22Rv1 (cell line): ENCODE measurements around the gene MRPL45.

Source experiments
- H3K27ac ChIP-seq: fragments of 450-650 bp; 2 replicates; pipeline ENCODE4 v1.5.1; 2017
- ZFX ChIP-seq: fragments of 450-650 bp; IDR thresholded peaks from 2 replicates; pipeline ENCODE4 v1.6.1; 2017; ENCODE audit warnings: antibody characterized with exemption, borderline replicate concordance
- TF ChIP-seq, protein P1 (sequence below): fragments of 450-650 bp; IDR thresholded peaks from 2 replicates; pipeline ENCODE4 v1.5.1; 2017; ENCODE audit warnings: mild to moderate bottlenecking

Gene MRPL45

DNA sequence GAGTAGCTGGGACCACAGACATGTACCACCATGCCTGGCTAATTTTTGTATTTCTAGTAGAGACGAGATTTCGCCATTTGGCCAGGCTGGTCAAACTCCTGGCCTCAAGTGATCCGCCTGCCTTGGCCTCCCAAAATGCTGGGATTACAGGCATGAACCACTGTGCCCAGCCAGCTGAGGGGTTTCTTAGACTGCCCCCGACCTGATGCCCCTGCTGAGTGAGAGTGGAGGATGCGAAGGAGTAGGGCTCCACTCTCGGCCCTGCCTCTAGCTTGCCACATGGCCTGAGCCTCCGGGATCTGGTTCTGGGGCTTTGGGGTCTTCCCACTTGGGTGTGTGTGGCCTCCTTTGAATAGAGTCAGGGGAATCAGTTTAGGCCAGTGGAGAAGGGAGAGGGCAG is 35.8 kb downstream of the MRPL45 start:
- H3K27ac ChIP-seq = no peak overlapping the region
- TF ChIP-seq, protein P1, sequence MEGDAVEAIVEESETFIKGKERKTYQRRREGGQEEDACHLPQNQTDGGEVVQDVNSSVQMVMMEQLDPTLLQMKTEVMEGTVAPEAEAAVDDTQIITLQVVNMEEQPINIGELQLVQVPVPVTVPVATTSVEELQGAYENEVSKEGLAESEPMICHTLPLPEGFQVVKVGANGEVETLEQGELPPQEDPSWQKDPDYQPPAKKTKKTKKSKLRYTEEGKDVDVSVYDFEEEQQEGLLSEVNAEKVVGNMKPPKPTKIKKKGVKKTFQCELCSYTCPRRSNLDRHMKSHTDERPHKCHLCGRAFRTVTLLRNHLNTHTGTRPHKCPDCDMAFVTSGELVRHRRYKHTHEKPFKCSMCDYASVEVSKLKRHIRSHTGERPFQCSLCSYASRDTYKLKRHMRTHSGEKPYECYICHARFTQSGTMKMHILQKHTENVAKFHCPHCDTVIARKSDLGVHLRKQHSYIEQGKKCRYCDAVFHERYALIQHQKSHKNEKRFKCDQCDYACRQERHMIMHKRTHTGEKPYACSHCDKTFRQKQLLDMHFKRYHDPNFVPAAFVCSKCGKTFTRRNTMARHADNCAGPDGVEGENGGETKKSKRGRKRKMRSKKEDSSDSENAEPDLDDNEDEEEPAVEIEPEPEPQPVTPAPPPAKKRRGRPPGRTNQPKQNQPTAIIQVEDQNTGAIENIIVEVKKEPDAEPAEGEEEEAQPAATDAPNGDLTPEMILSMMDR = no peak
- no peak for TF ChIP-seq ZFX

DNA sequence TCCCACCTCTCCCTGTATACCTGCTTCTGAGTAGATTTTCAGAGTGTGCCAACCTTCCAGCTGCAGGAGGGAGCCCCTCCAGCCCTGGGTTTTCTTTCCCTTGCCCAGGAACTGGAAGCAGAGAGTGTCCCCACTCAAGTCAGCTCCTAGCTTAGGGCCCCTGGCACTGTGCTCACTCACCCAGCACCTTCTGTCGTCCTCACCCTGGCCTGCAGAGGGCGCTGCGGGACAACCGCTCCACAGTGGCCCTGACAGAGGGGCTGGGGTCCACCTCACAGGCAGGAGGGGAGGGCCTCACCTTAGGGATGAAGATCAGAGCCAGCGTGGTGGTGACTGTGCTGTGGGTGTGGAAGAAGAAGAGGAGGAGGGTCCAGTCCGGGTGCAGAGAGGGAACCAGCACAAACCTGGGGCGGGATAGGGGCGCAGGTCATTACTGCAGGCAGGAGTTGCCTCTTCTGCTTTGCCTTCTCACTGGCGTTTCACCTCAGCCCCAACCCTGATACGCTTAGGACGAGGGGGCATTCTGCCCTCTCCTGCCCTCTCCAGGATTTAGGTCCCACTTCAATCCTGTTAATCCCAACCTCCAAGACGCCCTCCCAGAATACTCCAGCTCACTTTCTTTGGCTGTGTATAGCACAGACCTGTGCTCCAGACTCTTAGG is 36.8 kb downstream of the MRPL45 start:
- TF ChIP-seq, protein P1 = peak; percentile 91
- no peak for TF ChIP-seq ZFX

DNA sequence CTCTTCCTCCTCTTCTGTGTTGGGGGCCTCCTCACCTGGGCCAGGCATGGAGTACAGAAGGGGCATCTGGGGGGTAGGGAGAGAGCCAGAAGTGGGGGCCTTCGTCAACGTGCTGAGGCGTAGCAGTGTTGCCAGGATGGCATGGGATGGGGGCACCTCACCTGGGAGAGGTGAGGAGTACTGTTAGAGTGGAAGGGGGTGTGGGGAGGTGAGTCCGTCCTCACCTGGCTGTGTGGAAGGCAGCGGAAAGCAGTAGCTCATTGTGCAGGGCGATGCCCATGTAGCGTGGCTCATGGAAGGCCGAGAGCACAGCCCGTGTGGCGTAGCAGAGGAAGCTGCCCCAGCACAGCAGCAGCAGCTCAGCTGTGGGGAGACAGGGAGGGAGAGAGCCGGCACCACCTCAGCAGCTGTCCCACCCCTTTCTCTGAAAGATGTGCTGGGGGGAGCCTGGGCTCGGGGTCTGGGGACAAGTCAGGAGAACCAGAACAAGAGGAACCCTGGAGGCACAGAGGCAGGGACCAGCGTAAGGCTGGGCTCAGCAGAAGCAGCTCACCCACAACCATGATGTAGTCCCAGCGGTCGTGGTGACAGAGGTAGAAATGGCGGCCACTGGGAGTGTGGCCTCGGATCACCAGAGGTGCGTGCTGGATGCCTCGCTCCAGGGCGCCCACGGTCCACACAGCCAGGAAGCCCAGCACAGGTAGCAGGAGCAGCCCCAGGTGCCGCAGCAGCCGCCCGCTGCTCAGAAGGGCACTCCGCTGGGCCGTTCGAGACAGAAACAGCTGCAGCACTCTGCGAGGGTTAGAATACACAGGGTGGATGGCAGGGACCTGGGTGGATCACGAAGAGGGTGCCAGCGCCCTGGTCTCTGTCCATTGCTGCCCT is 37.8 kb downstream of the MRPL45 start:
- H3K27ac ChIP-seq = no peak overlapping the region
- TF ChIP-seq ZFX = no peak
- TF ChIP-seq, protein P1 = no peak

More for the DNA sequence above, 36.8 kb downstream of the MRPL45 start:
- H3K27ac ChIP-seq = no peak overlapping the region

DNA sequence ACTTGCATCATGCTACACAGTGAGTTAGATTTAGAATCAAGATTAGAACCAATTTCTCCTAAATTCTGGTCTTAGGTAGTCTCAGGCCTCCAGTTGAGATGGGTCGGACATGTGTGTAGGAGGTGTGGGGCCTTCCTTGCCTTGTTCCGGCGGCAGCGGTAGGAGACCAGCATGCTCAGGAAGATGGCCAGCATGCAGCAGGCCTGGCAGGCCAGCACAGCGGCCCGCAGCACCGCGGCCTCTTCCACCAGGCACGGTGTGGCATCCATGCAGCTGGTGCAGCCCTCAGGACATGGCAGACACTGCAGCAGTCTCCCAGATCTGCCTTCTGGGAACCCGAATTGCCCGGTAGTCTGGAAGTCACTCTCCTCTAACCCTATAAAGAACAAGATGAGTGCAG is 39.9 kb downstream of the MRPL45 start:
- TF ChIP-seq ZFX = no peak
- H3K27ac ChIP-seq = no peak overlapping the region

DNA sequence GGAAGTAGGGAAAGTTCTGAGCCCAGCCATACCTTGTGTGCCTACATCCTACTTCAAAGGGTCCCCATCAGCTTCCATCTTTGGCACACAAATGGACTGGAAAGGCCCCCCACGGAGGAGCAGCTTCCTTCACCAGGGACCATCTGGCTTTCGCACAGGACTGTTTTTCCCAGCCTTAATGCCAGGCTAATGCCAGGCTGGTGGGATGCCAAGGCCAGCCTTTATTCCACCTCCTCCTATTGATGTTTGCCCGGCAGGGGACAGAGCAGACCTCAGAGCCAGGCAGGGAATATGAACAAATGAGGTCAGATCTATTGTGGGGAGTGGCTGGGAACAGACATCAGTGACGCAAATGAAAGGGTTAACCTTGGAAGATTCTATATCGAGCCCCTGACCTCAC is 41.1 kb downstream of the MRPL45 start:
- TF ChIP-seq, protein P1 = no peak
- no peak for TF ChIP-seq ZFX
- no peak overlapping the region for H3K27ac ChIP-seq

DNA sequence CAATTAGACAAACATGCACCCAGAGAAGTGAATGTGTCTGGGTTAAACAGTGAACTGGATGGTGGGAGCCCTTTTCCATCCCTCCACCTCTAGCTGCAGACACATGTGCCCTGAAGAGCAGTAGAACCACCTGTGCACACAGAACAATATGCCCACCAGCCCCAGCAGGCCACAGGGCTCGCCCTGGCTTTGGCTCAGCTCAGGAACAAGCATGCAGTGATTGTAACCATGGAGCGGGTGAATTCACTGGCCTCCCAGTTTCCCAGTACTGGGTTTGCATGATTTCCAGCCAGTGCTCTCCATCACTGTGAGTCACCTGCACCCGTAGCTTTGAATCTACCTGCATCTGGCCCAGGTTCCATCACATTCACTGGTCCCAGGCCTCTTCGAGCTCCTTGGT is 41.6 kb downstream of the MRPL45 start:
- TF ChIP-seq ZFX = no peak
- TF ChIP-seq, protein P1 = no peak

DNA sequence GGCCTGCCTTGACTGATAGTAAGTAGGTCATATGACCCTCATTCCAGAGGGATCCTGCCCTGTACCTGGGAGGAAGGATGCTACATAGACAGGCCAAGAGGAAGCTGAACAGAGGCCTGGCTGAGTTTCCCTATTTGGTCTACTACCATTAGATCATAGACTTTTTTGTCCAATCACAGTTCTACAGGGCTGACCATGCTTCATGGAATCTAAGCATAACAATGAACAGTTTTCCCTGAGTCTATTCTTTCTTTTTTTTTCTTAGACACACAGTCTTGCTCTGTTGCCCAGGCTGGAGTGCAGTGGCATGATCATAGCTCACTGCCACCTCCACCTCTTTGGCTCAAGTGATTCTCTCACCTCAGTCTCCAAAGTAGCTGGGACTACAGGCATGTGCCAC is 42.9 kb downstream of the MRPL45 start:
- no peak overlapping the region for H3K27ac ChIP-seq
- no peak for TF ChIP-seq ZFX
- TF ChIP-seq, protein P1 = no peak

More for the DNA sequence above, 41.6 kb downstream of the MRPL45 start:
- H3K27ac ChIP-seq = no peak overlapping the region
